DLD1 (cell line): ENCODE data around the gene PCDH9.

Source experiments
- in situ Hi-C: cut with HindIII; loops from 2 replicates; pipeline ENCODE4 v1.10.0; 2017; ENCODE audit warnings: low sequenced_read_pairs

PCDH9 gene

DNA sequence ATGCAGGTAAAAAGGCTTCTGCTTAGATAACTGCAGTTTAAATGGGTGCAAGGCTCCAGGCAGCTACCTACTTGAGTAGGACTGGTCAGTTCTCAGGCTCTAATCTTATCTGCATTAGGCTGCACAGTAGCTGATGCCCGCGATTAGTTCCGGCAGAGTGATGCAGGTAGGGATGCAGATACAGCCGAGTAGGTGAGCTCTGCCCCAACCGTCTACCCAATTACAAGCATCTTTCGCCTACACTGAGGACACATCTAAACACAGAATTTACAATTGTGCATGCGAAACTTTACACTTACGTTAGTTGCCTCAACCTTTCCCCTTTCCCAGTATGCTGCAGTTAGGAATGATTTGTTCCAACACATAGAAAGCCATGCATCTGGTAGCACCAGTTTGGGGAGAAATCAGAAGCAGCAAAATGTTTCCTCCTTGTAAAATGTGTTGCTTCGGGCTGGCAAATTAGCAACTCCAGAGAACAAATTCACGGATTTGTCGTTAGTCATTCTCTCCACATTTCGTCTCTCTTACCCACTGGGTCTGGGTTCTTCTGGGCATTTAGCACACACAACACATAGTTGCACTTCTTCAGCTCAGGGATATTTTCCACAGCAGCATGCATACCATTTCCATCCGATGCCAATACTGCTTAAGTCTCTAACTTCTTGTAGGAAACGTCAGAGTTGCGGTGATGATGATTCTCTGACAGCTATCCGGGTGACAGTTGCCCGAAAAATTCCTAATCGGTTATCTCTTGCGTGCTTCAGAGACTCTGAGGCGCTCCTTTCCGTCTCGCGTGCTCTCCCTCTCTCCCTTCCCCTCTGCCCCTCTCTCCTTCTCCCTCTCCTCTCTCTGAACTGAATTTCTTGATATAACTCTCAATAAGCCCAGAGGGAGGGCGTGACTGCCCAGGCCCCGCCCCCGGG lies at the start of gene PCDH9:
Gene PCDH9, minus strand, starts transcription at position 856 of the 923 bp plus-strand sequence. CDS start 1,896 bp downstream, outside the sequence.
- in situ Hi-C loops: no loop called here

- in situ Hi-C loops: no loop called here
Observed at GRCh38 chr13:67278235-67278634, 48.1 kb upstream of the PCDH9 start.

DNA sequence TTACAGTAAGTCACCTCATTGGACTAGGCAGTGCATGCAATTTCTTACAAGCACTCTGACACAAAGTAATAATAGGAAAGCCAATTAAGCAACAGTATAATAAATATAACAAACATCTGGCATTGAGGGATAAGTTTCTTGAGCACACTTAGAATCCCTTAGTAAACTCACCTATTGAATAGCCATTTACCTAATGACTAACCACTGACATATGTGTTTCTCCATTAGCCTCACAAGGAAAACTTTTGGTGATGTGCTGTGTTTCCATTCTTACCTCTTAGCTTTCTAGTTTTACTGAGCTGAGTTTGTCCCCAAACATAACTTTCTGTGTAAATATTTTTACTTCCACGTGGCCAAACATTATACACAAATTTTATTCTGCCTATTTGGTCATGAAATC lies 47.4 kb upstream of the PCDH9 start:
- in situ Hi-C loops: no loop called here

- in situ Hi-C loops: no loop called here
Observed at GRCh38 chr13:67275351-67275960, 45.3 kb upstream of the PCDH9 start.

DNA sequence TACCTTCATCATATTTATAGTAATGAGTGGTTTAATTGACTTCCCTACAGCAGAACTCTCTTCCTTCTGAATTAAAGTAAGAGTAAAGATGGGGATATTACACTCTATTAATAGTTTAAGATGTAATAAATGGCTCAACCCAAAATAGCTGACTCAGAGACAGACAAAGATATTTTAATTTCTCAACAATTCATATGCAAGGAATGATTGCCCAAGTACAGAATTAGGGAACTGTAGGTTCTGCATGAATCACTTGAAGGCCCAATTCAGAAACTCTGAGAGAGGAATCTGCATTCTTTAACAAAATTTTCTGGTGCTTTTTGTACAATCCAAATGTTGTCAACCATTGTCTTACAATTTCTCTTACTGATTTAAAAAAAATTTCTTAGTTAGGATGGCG lies 42.9 kb upstream of the PCDH9 start:
- in situ Hi-C loops: no loop called here

DNA sequence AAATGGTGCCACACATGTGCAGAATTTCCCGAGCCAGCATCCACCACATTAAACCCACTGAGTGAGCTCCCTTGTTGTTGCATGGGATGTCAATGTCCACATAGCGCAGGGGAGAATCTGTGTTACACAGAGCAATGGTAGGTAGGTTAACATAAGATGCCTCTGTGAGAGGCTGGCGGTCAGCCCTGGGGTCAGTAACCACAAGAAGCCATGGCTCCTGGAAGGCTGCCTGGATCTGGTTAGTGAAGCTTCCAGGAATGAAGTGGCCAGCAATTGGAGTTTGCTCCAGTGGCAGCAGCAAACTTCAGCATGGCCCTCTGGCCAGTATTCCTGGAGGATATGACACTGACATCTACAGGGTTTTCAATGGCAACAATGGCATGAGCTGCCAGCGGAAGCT lies 37.0 kb upstream of the PCDH9 start:
- in situ Hi-C loops: no loop called here

- in situ Hi-C loops: no loop called here
Observed at GRCh38 chr13:67259208-67259607, 29.1 kb upstream of the PCDH9 start.

GRCh38 chr13:67258482-67258881 lies 28.3 kb upstream of the PCDH9 start:
- in situ Hi-C loops: no loop called here

DNA sequence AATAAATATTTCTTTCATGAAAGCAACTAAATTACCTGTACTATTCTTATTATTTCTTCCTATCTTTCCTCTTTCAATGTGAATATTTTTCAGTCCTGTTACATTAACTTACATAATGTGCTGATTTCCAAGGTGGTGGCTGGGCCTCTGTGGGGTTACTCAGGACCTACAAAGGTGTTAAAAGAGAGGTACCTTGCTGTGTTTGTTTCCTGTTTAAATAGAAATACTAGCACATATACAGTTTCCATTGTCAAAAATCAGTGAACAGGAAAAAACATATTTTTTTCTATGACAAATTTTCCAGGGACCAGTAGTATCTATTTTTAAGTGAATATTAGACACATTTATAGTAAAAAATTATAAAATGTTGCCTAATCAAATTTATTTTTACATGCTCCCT lies 8.7 kb upstream of the PCDH9 start:
- in situ Hi-C loops: no loop called here

GRCh38 chr13:67238277-67238859 lies 8.2 kb upstream of the PCDH9 start:
- in situ Hi-C loops: no loop called here

GRCh38 chr13:67235265-67235664 lies 5.1 kb upstream of the PCDH9 start:
- in situ Hi-C loops: no loop called here

DNA sequence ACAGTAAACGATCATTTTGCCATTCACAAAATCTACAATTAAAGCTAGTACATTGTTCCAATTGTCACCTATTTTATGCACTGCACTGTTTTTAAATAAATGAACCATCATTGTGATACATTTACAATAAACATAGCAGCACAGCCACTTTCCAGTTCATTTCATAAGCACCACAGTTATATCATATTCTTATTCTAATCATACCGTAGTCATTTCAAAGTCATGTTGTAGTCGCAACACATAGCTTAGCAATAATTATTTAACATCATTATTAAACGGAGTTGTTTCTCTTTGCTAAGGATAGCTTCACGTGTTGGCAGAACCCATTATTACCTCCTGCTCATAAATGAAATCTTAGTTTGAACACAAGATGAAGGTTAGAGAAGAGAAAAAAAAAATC lies 2.2 kb upstream of the PCDH9 start:
- in situ Hi-C loops: no loop called here

DNA sequence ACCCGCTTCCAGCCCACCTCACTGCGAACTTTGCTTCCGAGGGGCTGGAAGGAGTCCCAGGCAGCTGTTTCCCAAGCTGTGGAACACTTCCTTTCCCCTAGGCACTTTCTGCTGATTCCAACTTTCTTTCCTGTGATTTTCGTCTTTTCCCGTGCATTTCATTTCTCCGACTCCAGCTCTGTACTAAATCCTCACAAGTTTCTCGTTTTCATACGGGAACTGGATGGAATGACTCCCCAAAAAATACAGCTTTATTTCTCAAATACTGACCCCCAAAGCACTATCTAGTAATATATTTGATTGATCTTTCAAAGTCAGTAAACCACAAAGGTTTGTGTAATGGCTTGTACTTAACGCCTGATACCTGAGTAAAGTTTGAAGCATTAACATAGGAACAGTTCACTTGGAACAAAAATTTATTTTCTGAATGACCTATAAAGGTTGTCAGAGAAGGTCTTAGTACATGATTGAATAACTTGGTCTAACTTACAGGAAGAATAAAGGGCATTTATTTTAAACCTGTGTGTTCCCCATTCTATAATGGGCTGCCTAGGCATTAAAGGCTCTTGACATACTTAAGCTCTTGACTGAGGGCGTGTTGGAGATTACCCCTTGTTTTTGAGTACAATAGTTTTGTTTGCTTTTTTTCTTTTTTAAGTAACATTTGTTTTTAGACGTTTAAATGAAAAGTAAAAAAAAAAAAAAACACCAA lies 1.3 kb upstream of the PCDH9 start:
- in situ Hi-C loops: no loop called here

DNA sequence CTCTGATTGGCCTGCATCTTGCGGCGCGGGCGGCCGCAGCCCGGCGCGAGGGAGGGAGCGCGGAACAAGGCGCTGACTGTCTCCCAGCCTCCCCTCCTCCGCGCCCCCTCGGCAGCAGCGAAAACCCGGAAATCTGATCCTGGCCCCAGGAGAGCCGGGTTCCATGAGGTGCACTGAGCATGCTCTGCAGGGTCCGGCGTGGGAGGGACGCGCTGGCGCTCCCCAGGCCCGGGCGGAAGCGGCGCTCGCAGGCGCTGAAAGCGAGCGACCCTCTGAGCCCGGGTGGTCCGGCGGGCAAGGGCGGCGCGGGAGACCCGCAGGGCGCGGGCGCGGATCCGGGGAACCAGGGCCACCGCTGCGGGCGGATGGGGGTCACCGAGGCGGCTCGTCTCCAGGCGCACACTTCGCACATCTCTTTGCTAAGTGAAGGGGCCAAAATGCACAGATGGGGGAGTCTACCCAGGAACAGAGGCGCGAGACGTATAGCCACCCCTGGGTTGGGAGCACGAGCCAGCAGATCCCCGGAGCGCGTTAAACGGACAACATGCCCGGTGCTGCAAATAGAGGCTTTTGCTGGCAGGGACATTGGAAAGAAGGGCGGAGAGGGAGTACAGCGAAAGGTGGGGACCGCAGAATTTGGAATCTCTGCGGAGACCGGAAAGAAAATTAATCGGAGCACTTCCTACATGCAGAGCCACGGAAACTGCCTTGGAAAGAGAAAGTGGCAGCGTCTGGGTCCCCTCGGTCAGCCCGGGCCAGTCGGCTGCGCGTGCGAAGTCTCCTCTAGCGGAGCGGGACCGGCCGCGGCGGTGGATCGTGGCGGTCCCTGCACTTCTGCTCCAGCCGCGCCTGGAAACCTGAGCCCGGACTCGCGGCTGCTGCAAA lies 510 bp upstream of the PCDH9 start:
- in situ Hi-C loops: no loop called here

- in situ Hi-C loops: no loop called here
Observed at GRCh38 chr13:67228916-67229315, 1.2 kb downstream of the PCDH9 start.

DNA sequence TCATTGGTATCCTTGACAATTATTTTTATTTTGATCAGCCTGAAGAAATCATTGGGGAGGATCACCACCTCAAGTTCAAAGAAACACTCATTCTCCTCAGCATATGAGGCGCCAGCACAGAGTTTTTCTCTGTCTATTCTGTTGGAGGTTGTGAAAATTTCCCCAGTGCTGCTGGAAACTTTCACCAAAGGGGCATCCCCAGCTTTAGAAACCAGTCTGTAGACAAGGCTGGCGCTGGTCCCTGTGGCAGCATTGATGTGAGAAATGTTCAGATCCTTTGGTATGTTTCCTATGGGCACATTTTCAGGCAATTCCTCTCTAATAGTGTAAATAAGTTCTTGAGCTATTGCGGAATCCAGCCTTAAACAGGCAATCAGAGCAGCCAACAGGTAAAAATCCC lies 2.1 kb downstream of the PCDH9 start:
- in situ Hi-C loops: no loop called here

GRCh38 chr13:67227131-67227983 lies 2.8 kb downstream of the PCDH9 start:
- in situ Hi-C loops: no loop called here

DNA sequence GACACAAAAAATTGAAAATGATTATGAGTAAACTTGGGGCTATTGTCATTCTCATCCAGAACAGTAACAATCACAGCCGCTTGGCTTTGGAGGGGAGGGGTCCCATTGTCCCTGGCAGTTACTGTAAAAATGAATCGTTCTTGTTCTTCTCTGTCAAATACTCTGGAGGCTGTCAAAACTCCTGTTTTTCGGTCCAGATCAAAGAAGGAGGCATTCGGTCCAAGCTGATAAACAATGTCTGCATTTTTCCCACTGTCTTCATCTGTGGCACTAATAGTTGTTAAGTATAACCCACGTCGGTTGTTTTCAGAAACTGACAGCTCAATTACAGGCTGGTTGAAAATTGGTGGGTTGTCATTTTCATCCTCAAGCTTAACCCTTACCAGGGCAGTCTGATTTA lies 3.4 kb downstream of the PCDH9 start:
- in situ Hi-C loops: no loop called here
